RWPE2 (cell line): ENCODE results near the gene FXYD2.

Experiments used
- ATAC-seq: fragments of 200-7000 bp; cut with Tn5 transposase; 3 replicates; pipeline ENCODE4 v1.9.1; 2021; ENCODE audit warnings: low read depth
- DNase-seq: peaks from one replicate; pipeline ENCODE4 v3.0.0-alpha.2; 2020; ENCODE audit warnings: low spot score
- H3K27ac ChIP-seq: fragments of 450-650 bp; 2 replicates; pipeline ENCODE4 v1.5.1; 2017; ENCODE audit warnings: mild to moderate bottlenecking; ENCODE audit not compliant: poor library complexity, severe bottlenecking
- H3K27me3 ChIP-seq: fragments of 250-450 bp; sonication (Bioruptor Pico); 2 replicates; pipeline ENCODE4 v1.5.1; 2021; ENCODE audit warnings: mild to moderate bottlenecking, moderate library complexity; ENCODE audit not compliant: insufficient read depth, poor library complexity, severe bottlenecking
- H3K36me3 ChIP-seq: fragments of 250-450 bp; sonication (Bioruptor Pico); 2 replicates; pipeline ENCODE4 v1.5.1; 2020; ENCODE audit warnings: low read depth, mild to moderate bottlenecking, moderate library complexity
- H3K4me1 ChIP-seq: fragments of 250-450 bp; sonication (Bioruptor Pico); 2 replicates; pipeline ENCODE4 v1.5.1; 2021; ENCODE audit warnings: mild to moderate bottlenecking, moderate library complexity; ENCODE audit not compliant: insufficient read depth, poor library complexity, severe bottlenecking
- H3K4me3 ChIP-seq: fragments of 250-450 bp; sonication (Bioruptor Pico); 2 replicates; pipeline ENCODE4 v1.5.1; 2021; ENCODE audit warnings: mild to moderate bottlenecking, moderate library complexity; ENCODE audit not compliant: severe bottlenecking
- H3K9me3 ChIP-seq: fragments of 250-450 bp; sonication (Bioruptor Pico); 2 replicates; pipeline ENCODE4 v1.5.1; 2021; ENCODE audit warnings: mild to moderate bottlenecking, moderate library complexity; ENCODE audit not compliant: severe bottlenecking
- TF ChIP-seq, protein P1 (sequence below): fragments of 450-650 bp; IDR thresholded peaks from one replicate; pipeline ENCODE4 v1.5.1; 2017; ENCODE audit warnings: mild to moderate bottlenecking, moderate library complexity; ENCODE audit not compliant: poor library complexity, severe bottlenecking

FXYD2 gene

DNA sequence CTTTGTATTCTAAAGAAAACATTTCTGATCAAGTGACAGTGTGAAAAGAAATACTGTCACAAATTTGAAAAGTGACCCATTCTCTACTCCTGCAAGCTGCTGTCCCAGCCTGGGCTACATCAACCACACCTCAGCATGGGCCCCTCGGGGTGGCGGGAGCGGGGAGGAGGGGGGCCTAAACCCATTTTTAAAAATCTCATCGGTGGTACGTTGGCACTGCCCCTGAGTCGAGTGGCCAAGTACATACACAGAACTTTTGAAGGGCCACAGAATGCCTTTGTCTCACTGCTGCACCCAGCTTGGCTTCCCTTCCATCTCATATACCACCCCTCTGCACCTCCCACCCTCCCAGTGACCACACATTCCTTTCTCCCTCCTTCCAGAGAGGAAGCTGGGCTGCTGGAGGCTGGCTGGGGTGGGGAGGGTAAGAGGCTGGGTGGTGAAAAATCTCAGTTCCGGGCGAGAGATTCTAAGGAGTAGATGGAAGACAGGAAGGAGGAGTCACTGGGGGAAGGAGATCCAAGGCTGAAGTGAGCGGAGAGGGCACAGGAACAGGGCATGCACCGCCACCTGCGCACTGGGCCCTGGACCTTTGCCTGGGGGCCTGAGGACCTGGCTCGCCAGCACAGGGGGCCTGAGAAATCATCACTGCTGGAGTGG, 30.8 kb upstream of the FXYD2 start:
- no peaks in the 10 kb centered on the region for H3K27me3 ChIP-seq
- DNase-seq (peak; percentile 32), ATAC-seq (no peak)
- no peaks in the 10 kb centered on the region for H3K36me3 ChIP-seq
- no peaks in the 10 kb centered on the region for H3K4me1 ChIP-seq
- H3K27ac ChIP-seq: no peak overlapping the region
- H3K4me3 ChIP-seq: no peak overlapping the region
- TF ChIP-seq, protein P1, sequence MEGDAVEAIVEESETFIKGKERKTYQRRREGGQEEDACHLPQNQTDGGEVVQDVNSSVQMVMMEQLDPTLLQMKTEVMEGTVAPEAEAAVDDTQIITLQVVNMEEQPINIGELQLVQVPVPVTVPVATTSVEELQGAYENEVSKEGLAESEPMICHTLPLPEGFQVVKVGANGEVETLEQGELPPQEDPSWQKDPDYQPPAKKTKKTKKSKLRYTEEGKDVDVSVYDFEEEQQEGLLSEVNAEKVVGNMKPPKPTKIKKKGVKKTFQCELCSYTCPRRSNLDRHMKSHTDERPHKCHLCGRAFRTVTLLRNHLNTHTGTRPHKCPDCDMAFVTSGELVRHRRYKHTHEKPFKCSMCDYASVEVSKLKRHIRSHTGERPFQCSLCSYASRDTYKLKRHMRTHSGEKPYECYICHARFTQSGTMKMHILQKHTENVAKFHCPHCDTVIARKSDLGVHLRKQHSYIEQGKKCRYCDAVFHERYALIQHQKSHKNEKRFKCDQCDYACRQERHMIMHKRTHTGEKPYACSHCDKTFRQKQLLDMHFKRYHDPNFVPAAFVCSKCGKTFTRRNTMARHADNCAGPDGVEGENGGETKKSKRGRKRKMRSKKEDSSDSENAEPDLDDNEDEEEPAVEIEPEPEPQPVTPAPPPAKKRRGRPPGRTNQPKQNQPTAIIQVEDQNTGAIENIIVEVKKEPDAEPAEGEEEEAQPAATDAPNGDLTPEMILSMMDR: no peak
- peaks cover 2% of the 10 kb centered on the region for H3K9me3 ChIP-seq

GRCh38 chr11:117852309-117852708, 27.8 kb upstream of the FXYD2 start:
- Histone ChIP-seq H3K4me3 (no peak overlapping the region), H3K27me3 (no peaks in the 10 kb centered on the region), H3K4me1 (no peaks in the 10 kb centered on the region), H3K27ac (no peak overlapping the region), H3K36me3 (no peaks in the 10 kb centered on the region), H3K9me3 (peaks cover 2% of the 10 kb centered on the region)
- DNase-seq (no peak), ATAC-seq (no peak)
- TF ChIP-seq, protein P1: no peak

DNA sequence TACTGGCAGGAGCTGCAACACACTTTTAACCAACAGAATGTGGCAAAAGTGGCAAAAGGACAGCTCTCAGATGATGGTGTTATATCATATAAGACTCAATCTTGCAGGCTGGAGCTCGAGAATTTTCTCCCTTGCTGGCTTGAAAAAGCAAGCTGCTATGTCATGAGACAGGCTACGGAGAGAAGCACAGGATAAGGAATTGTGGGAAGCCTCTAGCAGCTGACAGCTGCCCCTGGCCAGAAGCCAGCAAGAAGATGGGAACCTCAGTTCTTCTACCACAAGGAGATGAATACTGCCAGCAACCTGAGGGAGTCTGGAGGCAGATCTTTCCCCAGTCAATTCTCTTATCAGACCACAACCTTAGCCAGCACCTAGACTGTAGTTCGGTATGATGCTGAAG, 27.3 kb upstream of the FXYD2 start:
- no peak for DNase-seq
- no peak for ATAC-seq
- H3K4me1 ChIP-seq: no peaks in the 10 kb centered on the region
- no peaks in the 10 kb centered on the region for H3K27me3 ChIP-seq
- peaks cover 2% of the 10 kb centered on the region for H3K9me3 ChIP-seq
- H3K4me3 ChIP-seq: no peak overlapping the region
- H3K27ac ChIP-seq: no peak overlapping the region
- TF ChIP-seq, protein P1: no peak
- H3K36me3 ChIP-seq: no peaks in the 10 kb centered on the region

- Histone ChIP-seq H3K4me1 (no peaks in the 10 kb centered on the region), H3K9me3 (peaks cover 2% of the 10 kb centered on the region), H3K27me3 (no peaks in the 10 kb centered on the region), H3K36me3 (no peaks in the 10 kb centered on the region), H3K4me3 (no peak overlapping the region), H3K27ac (no peak overlapping the region)
- ATAC-seq (no peak), DNase-seq (no peak)
- TF ChIP-seq, protein P1: no peak
Measured at GRCh38 chr11:117851106-117851505, 26.6 kb upstream of the FXYD2 start.

DNA sequence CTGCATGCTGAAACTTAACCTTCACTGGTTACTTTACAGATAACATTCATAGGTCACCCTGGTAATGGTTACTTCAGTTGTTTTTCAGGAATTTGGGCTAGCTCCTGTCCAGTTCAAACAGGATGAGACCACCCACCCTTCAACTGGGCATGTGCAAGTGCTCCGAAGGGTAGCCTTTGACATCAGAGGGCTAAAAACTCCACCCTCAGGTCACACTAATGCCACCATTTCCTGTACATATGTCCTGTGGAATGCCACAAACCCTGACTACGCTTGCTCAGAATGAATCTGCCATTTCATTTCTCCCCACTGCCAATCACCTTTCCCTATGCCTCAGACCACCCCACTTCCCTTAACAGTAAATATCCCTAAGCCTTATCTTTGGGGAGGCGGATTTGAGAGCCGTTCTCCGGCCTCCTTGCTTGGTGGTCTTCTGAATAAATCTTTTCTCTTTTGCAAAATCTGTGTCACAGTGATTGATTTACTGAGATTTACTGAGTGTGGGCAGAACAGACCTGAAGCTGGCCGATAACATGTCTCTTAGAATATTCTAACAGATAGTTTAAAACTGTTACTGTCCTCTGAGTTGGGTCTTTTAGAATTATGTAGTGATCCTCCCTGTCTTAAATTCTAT, 25.4 kb upstream of the FXYD2 start:
- Histone ChIP-seq H3K27me3 (no peaks in the 10 kb centered on the region), H3K4me1 (no peaks in the 10 kb centered on the region), H3K36me3 (no peaks in the 10 kb centered on the region), H3K4me3 (no peak overlapping the region), H3K9me3 (peaks cover 2% of the 10 kb centered on the region), H3K27ac (no peak overlapping the region)
- TF ChIP-seq, protein P1: no peak
- ATAC-seq (no peak), DNase-seq (no peak)
